WTC11 (cell line): ENCODE data around the gene AVEN. TPM values are rescaled to one million over a fixed set of nuclear protein-coding genes. Genes with fewer than 3 reads are reported as not detected.

Source experiments
- ATAC-seq: fragments of 200-7000 bp; cut with Tn5 transposase; 2 replicates; pipeline ENCODE4 v1.10.0; 2021; ENCODE audit warnings: mild to moderate bottlenecking, moderate library complexity
- CTCF ChIA-PET: fragments of 300-600 bp; sonication (Branson Sonifier 250); formaldehyde crosslinking; loops from one replicate; lab custom pipeline; 2021; ENCODE audit warnings: antibody characterized with exemption; lab: Charles Lee
- POLR2A ChIA-PET: fragments of 350-600 bp; sonication (Branson Sonifier 250); formaldehyde crosslinking; loops from one replicate; lab custom pipeline; 2021; ENCODE audit warnings: antibody characterized with exemption; lab: Charles Lee
- DNase-seq: peaks from one replicate; pipeline ENCODE4 v3.0.0; 2021; ENCODE audit warnings: low spot score
- H3K27ac Mint-ChIP-seq: 2 replicates; pipeline ENCODE4 v1.8.0; 2021; ENCODE audit warnings: mixed read lengths
- H3K27me3 Mint-ChIP-seq: 2 replicates; pipeline ENCODE4 v1.8.0; 2021; ENCODE audit warnings: low read depth, mild to moderate bottlenecking, moderate library complexity, mixed read lengths
- H3K36me3 Mint-ChIP-seq: 2 replicates; pipeline ENCODE4 v1.8.0; 2021; ENCODE audit warnings: mixed read lengths
- H3K4me1 Mint-ChIP-seq: 2 replicates; pipeline ENCODE4 v1.8.0; 2022; ENCODE audit warnings: mixed read lengths
- H3K4me3 Mint-ChIP-seq: 2 replicates; pipeline ENCODE4 v1.8.0; 2021; ENCODE audit warnings: mild to moderate bottlenecking, moderate library complexity, mixed read lengths
- H3K9me3 Mint-ChIP-seq: 2 replicates; pipeline ENCODE4 v1.8.0; 2021; ENCODE audit warnings: mixed read lengths
- AR ChIP-seq: fragments of 250-450 bp; sonication (Bioruptor Pico); IDR thresholded peaks from 2 replicates; pipeline ENCODE4 v1.9.0; 2021; ENCODE audit warnings: mild to moderate bottlenecking
- CDX4 ChIP-seq: fragments of 250-450 bp; sonication (Bioruptor Pico); IDR thresholded peaks from 2 replicates; pipeline ENCODE4 v1.9.0; 2021; ENCODE audit warnings: moderate library complexity, mild to moderate bottlenecking, inconsistent platforms, borderline replicate concordance
- CREB1 ChIP-seq: sonication (generic); formaldehyde crosslinking; IDR thresholded peaks from 2 replicates; pipeline ENCODE4 v1.8.0; 2023; ENCODE audit warnings: mild to moderate bottlenecking, missing genetic modification reagents
- CREM ChIP-seq: sonication (generic); formaldehyde crosslinking; IDR thresholded peaks from 2 replicates; pipeline ENCODE4 v1.8.1; 2022; ENCODE audit warnings: mild to moderate bottlenecking, missing genetic modification reagents, moderate library complexity
- E2F4 ChIP-seq: sonication (generic); formaldehyde crosslinking; IDR thresholded peaks from 2 replicates; pipeline ENCODE4 v1.8.1; 2022; ENCODE audit warnings: low read depth, mild to moderate bottlenecking, moderate library complexity, missing genetic modification reagents, borderline replicate concordance
- IRF1 ChIP-seq: sonication (generic); formaldehyde crosslinking; IDR thresholded peaks from 2 replicates; pipeline ENCODE4 v1.8.0; 2023; ENCODE audit warnings: missing genetic modification reagents
- NFATC4 ChIP-seq: fragments of 250-450 bp; sonication (Bioruptor Pico); IDR thresholded peaks from 2 replicates; pipeline ENCODE4 v1.9.0; 2021; ENCODE audit warnings: mild to moderate bottlenecking
- NFE2L1 ChIP-seq: sonication (generic); formaldehyde crosslinking; IDR thresholded peaks from 2 replicates; pipeline ENCODE4 v1.8.1; 2023; ENCODE audit warnings: missing genetic modification reagents
- NR1H2 ChIP-seq: sonication (generic); formaldehyde crosslinking; IDR thresholded peaks from 2 replicates; pipeline ENCODE4 v1.9.0; 2021; ENCODE audit warnings: mild to moderate bottlenecking, moderate library complexity, missing genetic modification reagents
- NR2C2 ChIP-seq: sonication (generic); formaldehyde crosslinking; IDR thresholded peaks from 2 replicates; pipeline ENCODE4 v1.8.0; 2022; ENCODE audit warnings: mild to moderate bottlenecking, missing genetic modification reagents
- OVOL2 ChIP-seq: fragments of 250-450 bp; sonication (Bioruptor Pico); IDR thresholded peaks from 2 replicates; pipeline ENCODE4 v1.9.0; 2021; ENCODE audit warnings: mild to moderate bottlenecking, borderline replicate concordance
- RORB ChIP-seq: fragments of 250-450 bp; sonication (Bioruptor Pico); IDR thresholded peaks from 2 replicates; pipeline ENCODE4 v1.9.0; 2021; ENCODE audit warnings: mild to moderate bottlenecking
- SMAD4 ChIP-seq: sonication (generic); formaldehyde crosslinking; IDR thresholded peaks from 2 replicates; pipeline ENCODE4 v1.8.0; 2022; ENCODE audit warnings: mild to moderate bottlenecking, missing genetic modification reagents
- SOX15 ChIP-seq: fragments of 250-450 bp; sonication (Bioruptor Pico); IDR thresholded peaks from 2 replicates; pipeline ENCODE4 v1.9.0; 2021; ENCODE audit warnings: mild to moderate bottlenecking
- TEAD1 ChIP-seq: sonication (generic); formaldehyde crosslinking; IDR thresholded peaks from 2 replicates; pipeline ENCODE4 v1.8.0; 2022; ENCODE audit warnings: mild to moderate bottlenecking, missing genetic modification reagents
- TP53 ChIP-seq: sonication (generic); formaldehyde crosslinking; IDR thresholded peaks from 2 replicates; pipeline ENCODE4 v1.8.1; 2023; ENCODE audit warnings: mild to moderate bottlenecking, missing genetic modification reagents
- USF2 ChIP-seq: sonication (generic); formaldehyde crosslinking; IDR thresholded peaks from 2 replicates; pipeline ENCODE4 v1.8.1; 2023; ENCODE audit warnings: mild to moderate bottlenecking, missing genetic modification reagents, moderate library complexity
- ZMAT4 ChIP-seq: fragments of 250-450 bp; sonication (Bioruptor Pico); IDR thresholded peaks from 2 replicates; pipeline ENCODE4 v1.9.0; 2021; ENCODE audit warnings: mild to moderate bottlenecking
- ZNF219 ChIP-seq: sonication (generic); formaldehyde crosslinking; IDR thresholded peaks from 2 replicates; pipeline ENCODE4 v1.8.0; 2023; ENCODE audit warnings: missing genetic modification reagents, mild to moderate bottlenecking, borderline replicate concordance
- ZNF232 ChIP-seq: sonication (generic); formaldehyde crosslinking; IDR thresholded peaks from 2 replicates; pipeline ENCODE4 v1.8.0; 2022; ENCODE audit warnings: mild to moderate bottlenecking, missing genetic modification reagents
- ZNF425 ChIP-seq: fragments of 250-450 bp; sonication (Bioruptor Pico); conservative IDR thresholded peaks from 2 replicates; pipeline ENCODE4 v1.9.0; 2021; ENCODE audit warnings: mild to moderate bottlenecking
- ZSCAN18 ChIP-seq: fragments of 250-450 bp; sonication (Bioruptor Pico); IDR thresholded peaks from 2 replicates; pipeline ENCODE4 v2.1.2; 2022; ENCODE audit warnings: mild to moderate bottlenecking, moderate library complexity
- total RNA-seq: library from RNA; stranded (reverse); gene quantifications from 3 replicates; pipeline ENCODE4 v1.2.3, GENCODE V29; 2021

AVEN gene
- total RNA-seq, 1 experiment from 2014 or later, result 12.4 TPM

- TF ChIP-seq ZSCAN18 (no peak), CREM (CRISPR knock-in tag) (no peak), TP53 (CRISPR knock-in tag) (no peak), NFE2L1 (CRISPR knock-in tag) (no peak), AR (CRISPR knock-in tag) (no peak), CDX4 (CRISPR knock-in tag) (no peak), CREB1 (no peak)
Observed at GRCh38 chr15:33857726-33858125, 181.3 kb downstream of the AVEN start (continued).

GRCh38 chr15:33852570-33852969, 186.4 kb downstream of the AVEN start:
- CTCF ChIA-PET, result no interaction called here
- TF ChIP-seq CREB1, result no peak
- TF ChIP-seq IRF1, result no peak
- TF ChIP-seq NR2C2 (CRISPR knock-in tag), result no peak
- TF ChIP-seq TEAD1 (CRISPR knock-in tag), result no peak
- TF ChIP-seq NFATC4, result no peak
- no peak for TF ChIP-seq SMAD4 (CRISPR knock-in tag)
- no peak for TF ChIP-seq USF2 (CRISPR knock-in tag)
- TF ChIP-seq RORB (CRISPR knock-in tag), result no peak
- TF ChIP-seq ZNF219 (CRISPR knock-in tag), result no peak
- no peak for TF ChIP-seq ZNF232
- no peak for TF ChIP-seq NR1H2
- no peak for TF ChIP-seq SOX15
- no peak for TF ChIP-seq E2F4 (CRISPR knock-in tag)
- TF ChIP-seq OVOL2 (CRISPR knock-in tag), result no peak
- TF ChIP-seq ZMAT4 (CRISPR knock-in tag), result no peak
- TF ChIP-seq ZNF425 (CRISPR knock-in tag), result no peak
- peak; percentile 56 for ATAC-seq
- Mint-ChIP-seq H3K4me3 (no peak overlapping the region), H3K27me3 (no peaks in the 10 kb centered on the region; the same call in 1 of the 2 replicates), H3K4me1 (peaks cover 14% of the 10 kb centered on the region), H3K36me3 (no peaks in the 10 kb centered on the region), H3K9me3 (no peaks in the 10 kb centered on the region), H3K27ac (no peak overlapping the region)
- no peak for DNase-seq
- POLR2A ChIA-PET, result no interaction called here
